Astrocyte of the cerebellum (primary cell): ENCODE results near the gene PLEKHM3.

Source experiments
- DNase-seq: peaks from one replicate; pipeline ENCODE4 v3.0.0-alpha.2; 2011; ENCODE audit warnings: low read depth
- H3K4me3 ChIP-seq: 2 replicates; pipeline ENCODE4 v1.5.1; 2011; ENCODE audit warnings: mild to moderate bottlenecking, low read depth, low read length, moderate library complexity
- in situ Hi-C: cut with HindIII; loops from 2 replicates; pipeline ENCODE4 v1.10.0; 2017; ENCODE audit warnings: low sequenced_read_pairs
- TF ChIP-seq, protein P1 (sequence below): IDR thresholded peaks from 2 replicates; pipeline ENCODE4 v1.5.1; 2012; ENCODE audit warnings: low read length, low read depth, moderate library complexity, mild to moderate bottlenecking; ENCODE audit errors: missing control alignments

Gene PLEKHM3

GRCh38 chr2:207933396-207934065, 91.8 kb downstream of the PLEKHM3 start:
- in situ Hi-C loops = no loop called here
- DNase-seq = no peak
- H3K4me3 ChIP-seq = no peak overlapping the region
- TF ChIP-seq, protein P1, sequence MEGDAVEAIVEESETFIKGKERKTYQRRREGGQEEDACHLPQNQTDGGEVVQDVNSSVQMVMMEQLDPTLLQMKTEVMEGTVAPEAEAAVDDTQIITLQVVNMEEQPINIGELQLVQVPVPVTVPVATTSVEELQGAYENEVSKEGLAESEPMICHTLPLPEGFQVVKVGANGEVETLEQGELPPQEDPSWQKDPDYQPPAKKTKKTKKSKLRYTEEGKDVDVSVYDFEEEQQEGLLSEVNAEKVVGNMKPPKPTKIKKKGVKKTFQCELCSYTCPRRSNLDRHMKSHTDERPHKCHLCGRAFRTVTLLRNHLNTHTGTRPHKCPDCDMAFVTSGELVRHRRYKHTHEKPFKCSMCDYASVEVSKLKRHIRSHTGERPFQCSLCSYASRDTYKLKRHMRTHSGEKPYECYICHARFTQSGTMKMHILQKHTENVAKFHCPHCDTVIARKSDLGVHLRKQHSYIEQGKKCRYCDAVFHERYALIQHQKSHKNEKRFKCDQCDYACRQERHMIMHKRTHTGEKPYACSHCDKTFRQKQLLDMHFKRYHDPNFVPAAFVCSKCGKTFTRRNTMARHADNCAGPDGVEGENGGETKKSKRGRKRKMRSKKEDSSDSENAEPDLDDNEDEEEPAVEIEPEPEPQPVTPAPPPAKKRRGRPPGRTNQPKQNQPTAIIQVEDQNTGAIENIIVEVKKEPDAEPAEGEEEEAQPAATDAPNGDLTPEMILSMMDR = no peak

DNA sequence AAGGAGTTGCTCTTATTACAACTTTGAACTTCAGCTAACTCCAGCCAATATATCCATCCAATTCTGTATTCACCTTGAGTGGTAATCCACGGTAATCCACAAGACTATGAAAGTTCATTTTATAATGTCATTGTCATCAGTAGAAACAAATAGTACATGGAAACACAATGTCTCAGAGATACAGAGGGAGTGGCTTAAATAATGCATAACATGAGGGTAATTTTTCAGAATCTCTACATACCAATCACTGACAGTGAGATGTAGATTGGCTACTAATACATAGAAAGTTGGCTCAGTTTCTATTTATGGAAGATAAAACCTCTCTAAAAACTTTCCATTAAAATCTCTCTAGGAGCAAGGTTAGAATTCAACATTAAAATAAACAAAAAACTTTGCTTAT, 93.2 kb downstream of the PLEKHM3 start:
- DNase-seq = no peak
- H3K4me3 ChIP-seq = no peak overlapping the region
- TF ChIP-seq, protein P1 = no peak
- in situ Hi-C loops = no loop called here

DNA sequence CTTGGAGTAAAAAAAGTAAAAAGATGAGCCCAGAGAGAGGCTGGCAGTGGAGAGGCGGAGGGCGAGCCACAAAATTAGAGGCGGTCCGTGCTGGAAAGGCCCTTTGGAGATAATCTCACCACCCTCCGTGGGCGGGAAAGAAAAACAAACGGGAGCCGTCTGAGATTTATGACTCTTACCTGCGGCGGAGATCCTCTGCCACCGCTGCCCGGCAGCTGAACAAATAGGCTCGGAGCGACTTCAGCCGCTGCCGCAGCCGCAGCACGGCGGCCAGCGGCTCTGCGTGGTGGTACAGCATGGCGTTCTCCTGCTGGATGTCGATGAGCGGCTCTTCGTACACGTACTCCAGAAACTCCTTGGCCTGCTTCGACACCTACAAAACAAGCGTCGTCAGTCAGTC, 94.6 kb downstream of the PLEKHM3 start:
- in situ Hi-C loops = no loop called here
- TF ChIP-seq, protein P1 = no peak
- no peak overlapping the region for H3K4me3 ChIP-seq
- DNase-seq = no peak

DNA sequence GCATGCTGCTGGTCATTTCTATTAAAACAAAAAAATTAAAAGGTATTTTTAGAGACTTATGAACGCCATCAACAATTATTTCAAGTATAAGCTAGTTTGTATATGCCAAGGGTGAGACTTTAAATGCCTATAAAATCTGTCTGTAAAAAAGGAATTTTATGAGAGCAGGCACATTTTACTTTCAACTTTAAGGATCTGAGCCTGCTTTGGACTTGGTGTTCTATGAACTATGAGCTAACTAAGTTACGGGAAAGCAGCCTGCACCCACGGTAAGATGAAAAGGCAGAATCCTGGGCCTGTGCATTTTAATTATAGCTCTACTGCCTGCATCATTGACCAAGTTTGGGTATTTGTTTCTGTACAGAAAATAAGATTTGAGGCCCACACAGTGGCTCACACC, 95.4 kb downstream of the PLEKHM3 start:
- in situ Hi-C loops = no loop called here
- TF ChIP-seq, protein P1 = no peak
- DNase-seq = no peak

GRCh38 chr2:207928079-207928478, 97.2 kb downstream of the PLEKHM3 start:
- DNase-seq = no peak
- TF ChIP-seq, protein P1 = no peak
- in situ Hi-C loops = no loop called here
- no peak overlapping the region for H3K4me3 ChIP-seq

More for the DNA sequence above, 95.4 kb downstream of the PLEKHM3 start:
- H3K4me3 ChIP-seq = no peak overlapping the region

GRCh38 chr2:207926989-207927300, 98.4 kb downstream of the PLEKHM3 start:
- H3K4me3 ChIP-seq = no peak overlapping the region
- TF ChIP-seq, protein P1 = no peak
- in situ Hi-C loops = no loop called here
- DNase-seq = no peak
